Activated CD8-positive, alpha-beta memory T cell treated with anti-CD3 and anti-CD28 coated beads, Interleukin-2, amount 50 U/mL, for 24 hours (primary cell): ENCODE measurements around the gene ATP5MG.
"Not testable (repeated sequence)": the region's sequence is repeated elsewhere in the genome, so short reads cannot be mapped to it uniquely, and the experiment has no call there.

Experiments used
- DNase-seq: peaks from one replicate; pipeline ENCODE4 v3.0.0-alpha.2; 2020; ENCODE audit errors: extremely low read depth

ATP5MG gene, protein sequence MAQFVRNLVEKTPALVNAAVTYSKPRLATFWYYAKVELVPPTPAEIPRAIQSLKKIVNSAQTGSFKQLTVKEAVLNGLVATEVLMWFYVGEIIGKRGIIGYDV

DNA sequence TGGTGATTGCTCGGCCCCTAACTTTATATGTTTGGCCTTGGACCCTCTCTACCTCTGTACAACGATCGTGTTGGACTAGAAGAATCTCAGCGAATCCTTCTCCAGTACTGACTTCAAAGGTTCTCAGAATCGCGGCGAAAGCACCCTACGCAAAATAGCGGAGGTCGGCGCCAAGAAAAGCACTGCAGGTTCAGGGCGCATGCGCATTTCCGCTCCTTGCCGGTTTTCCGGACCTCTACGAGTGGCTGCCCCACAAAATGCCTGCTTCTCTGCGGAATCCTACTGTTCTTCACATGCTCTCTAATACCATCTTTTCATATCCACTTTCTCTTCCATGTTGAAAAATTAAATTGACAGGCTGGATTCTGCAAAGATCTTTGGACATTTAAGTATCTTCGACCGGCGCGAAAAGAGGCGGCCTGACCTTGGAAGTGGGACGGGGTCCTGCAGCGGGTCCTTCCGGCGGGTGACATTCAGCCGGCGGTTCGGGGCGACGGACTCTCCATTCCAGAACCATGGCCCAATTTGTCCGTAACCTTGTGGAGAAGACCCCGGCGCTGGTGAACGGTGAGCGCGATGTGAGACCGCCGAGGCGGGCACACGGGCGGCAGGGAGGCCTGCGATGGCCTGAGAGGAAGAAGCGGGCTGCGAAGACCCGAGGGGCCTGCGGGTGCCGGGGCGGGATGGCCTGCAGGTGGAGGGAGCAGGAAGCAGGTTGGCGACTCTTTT is at the start of gene ATP5MG:
Gene ATP5MG (plus strand): TSS at position 456 of the 729 bp plus-strand sequence. CDS start 60 bp downstream, at position 516.
- peak; percentile 83 for DNase-seq

DNA sequence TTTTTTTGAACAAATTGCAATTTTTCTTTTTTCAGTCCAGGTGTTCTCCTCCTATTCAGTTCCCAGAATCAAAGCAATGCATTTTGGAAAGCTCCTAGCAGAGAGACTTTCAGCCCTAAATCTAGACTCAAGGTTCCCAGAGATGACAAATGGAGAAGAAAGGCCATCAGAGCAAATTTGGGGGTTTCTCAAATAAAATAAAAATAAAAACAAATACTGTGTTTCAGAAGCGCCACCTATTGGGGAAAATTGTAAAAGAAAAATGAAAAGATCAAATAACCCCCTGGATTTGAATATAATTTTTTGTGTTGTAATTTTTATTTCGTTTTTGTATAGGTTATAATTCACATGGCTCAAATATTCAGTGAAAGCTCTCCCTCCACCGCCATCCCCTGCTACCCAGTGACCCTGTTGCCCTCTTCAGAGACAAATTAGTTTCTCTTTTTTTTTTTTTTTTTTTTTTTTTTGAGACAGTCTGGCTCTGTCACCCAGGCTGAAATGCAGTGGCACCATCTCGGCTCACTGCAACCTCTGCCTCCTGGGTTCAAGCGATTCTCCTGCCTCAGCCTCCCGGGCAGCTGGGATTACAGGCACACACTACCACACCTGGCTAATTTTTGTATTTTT is 48.2 kb upstream of the ATP5MG start:
- no peak for DNase-seq

DNA sequence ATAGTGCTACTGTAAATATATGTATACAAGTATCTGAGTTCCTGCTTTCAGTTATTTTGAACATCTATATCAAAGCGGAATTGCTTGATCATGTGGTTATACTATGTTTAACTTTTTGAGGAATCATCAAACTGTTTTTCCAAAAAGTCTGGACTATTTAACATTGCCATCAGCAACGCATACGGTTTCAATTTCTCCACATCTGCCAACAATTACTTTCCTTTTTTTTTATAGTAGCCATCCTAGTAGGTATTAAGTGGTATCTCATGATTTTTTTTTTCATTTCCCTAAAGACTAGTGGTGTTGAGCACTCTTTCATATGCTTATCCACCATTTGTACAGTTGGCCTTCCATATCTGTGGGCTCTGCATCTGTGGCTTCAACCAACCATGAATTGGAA is 43.3 kb upstream of the ATP5MG start:
- DNase-seq, result no peak

DNA sequence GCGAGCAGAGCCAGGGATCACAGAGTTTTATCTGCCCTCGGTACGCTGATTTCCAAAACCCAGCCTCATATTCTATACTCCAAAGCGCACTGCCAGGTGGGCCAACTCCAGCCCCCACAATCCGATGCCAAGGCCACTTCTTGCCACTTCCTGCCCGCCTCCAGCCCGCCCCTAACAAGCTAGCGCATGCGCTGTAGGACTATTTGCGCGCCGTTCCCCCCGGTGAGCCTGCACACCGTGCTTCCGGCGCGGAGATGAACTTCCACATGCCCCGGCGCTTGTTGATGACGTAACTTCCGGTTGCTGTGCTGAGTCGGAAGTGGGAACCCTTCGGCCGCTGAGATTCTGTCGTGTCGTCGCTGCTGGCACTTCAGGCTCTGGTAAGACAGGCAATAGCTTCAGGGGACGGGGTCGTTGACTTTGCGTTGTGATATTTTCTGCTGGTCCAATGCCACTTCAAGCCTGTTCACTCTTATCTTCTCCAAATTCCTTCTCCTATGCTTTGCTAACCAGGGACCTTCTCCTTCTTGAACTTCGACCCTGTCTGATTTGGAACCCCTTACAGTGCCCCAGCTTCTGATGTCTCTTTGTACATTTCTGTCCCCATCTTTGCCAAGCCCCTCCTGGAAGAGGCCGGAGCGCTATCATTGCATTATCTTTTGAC is 42.0 kb upstream of the ATP5MG start, which contains the start of gene UBE4A:
Gene UBE4A (plus strand): TSS at position 306 of the 664 bp plus-strand sequence. CDS start 5,481 bp downstream, outside the sequence.
- peak; percentile 98 for DNase-seq

DNA sequence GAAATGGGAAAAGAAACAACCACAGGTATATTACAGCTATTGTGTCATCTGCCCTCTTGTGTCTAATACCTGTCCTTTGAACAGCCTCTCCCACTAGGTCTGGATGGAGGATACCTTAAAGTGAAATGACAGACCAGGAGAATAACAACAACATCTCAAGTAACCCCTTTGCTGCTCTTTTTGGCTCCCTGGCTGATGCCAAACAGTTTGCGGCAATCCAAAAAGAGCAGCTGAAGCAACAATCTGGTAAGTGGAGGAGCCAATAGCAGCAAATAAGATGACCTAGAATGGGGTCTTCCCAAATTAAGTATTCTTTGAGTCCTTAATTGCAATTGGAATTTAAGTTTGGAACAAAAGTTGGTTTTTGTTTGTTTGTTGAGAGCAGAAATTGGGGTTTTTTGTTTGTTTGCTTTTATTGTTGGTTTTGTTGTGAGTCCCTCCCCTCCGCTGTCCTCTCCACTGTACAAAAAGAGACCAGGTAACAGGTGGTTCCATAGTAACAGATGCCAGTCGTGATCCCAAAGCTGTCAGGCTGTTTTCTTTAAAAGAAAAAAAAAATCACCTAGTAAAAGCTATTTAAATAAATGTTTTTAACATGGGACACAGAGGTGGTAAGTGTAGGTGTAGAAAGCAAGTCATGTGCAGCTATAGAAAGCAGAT is 36.3 kb upstream of the ATP5MG start:
- DNase-seq, result no peak

DNA sequence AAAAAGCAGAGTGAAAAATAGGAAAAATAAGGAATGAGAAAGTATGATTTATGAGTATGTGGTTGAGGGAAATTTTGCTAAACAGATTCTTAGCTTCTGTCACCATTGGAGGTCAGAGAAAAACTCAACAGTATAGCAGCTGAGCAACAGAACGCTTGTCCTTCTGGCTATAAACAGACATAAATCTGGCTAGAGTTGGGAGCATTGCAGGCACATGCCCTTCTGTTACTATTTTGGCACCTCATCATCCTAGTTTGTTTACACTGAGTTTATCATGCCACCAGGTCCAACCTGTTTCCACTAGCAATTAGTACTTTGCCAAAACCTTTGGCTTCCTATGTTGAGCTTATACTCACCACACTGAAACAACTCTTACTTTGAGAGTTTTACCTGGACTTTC is 35.1 kb upstream of the ATP5MG start:
- no peak for DNase-seq

DNA sequence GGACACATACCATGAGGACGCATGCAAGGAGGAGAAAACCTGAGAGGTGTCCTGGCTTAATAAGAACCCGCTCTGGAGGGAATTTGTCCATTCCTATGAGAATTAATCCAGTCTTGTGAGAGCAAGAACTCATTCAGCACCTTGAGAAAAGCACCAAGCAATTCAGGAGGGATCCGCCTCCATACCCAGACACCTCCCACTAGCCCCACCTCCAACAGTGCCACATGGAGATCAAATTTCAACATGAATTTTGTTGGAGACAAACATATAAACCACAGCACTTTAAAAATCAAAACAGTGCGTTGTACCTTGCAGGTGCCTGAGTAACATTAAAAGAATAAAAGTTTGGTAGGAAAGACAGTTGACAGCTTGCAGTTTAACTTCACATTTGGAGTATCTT is 30.6 kb upstream of the ATP5MG start:
- DNase-seq, result no peak

DNA sequence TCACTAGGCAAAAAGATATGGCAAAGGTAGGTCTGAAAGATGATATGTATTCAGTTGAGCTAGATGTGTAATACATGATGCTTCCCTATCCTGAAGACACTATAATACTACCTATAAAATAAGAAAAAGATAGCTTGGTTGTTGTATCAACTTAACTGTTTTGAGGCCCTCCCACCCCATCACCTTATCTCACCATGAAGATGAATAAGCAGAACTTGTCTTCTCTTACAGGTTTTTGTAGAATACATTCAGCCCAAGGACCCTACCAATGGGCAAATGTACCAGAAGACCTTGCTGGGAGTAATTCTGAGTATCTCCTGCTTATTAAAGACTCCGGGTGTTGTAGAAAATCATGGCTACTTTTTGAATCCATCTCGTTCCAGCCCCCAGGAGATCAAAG is 28.1 kb upstream of the ATP5MG start:
- no peak for DNase-seq

DNA sequence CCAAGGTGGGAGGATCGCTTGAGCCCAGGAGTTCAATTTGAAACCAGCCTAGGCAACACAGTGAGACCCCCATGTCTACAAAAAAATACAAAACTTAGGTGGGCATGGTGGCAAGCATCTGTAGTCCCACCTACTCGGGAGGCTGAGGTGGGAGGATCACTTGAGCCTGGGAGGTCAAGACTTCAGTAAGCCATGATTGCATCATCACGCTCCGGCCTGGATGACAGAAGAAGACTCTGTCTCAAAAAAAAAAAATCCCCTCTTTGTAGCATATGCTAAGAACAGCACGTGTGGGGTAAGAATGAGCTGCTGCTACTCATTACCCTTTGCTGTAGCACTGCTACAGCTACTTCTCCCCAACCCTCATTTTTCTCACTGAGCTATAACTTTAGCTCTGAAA is 27.5 kb upstream of the ATP5MG start:
- DNase-seq, result no peak

DNA sequence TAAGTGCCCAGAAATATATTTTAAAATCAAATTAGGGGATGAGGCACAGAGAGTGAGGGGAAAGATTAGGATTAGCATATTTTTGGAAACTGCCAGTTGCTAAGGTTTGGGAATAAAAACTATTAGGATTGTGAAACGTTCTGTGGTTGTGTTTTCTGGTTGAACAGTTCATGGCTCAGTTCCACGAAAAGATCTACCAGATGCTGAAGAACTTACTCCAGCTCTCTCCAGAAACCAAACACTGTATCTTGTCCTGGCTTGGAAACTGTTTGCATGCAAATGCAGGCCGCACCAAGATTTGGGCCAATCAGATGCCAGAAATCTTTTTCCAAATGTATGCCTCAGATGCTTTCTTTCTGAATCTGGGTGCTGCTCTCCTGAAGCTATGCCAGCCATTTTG is 26.7 kb upstream of the ATP5MG start:
- DNase-seq, result no peak

DNA sequence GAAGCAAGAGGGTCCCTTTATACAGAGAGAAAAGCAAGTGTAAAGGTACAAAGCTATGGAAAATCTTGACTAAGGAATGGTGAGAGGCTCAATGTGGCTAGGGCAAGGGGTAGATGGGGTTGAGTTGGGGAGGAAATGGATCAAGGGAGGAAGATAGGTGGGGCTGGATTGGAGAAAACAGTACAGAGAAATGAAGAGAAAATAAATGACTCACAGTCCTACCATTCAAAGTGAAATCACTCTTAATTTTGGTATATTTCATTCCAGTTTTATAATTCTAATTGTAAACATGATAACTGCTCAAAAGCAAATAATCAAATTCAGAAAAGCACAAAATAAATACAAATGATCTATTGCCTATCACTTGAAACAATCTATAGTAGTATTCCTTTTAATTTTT is 25.4 kb upstream of the ATP5MG start:
- no peak for DNase-seq

DNA sequence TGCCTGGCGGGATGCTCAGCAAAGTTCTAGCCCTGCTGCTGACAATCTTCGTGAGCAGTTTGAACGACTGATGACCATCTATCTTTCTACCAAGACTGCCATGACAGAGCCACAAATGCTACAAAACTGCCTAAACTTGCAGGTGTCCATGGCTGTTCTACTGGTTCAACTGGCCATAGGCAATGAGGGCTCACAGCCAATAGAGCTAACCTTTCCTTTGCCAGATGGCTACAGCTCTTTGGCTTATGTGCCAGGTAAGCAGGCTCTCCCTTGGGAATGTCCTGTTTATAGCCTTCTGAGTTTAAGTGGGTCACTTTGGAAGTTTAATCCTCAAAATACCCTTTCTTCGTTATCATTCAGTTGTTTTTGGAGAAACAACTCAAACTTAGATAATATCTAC is 21.9 kb upstream of the ATP5MG start:
- no peak for DNase-seq

DNA sequence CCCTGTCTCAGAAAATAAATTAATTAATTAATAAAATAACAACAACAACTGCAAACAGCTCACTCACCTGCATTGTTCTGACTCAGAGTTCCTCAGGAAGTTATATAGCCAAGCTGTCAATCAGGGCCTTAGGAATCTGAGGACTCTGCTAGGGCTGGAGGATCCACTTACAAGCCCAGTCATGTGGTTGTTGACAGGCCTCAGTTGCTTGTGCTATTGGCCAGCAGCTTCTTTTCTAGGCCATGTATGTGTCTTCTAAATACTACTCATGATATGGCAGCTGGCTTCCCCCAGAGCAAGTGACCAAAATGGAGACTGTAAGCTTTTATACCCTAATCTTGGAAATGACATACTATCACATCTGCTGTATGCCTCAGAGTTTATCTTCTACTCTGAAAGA is 20.8 kb upstream of the ATP5MG start:
- DNase-seq, result no peak

DNA sequence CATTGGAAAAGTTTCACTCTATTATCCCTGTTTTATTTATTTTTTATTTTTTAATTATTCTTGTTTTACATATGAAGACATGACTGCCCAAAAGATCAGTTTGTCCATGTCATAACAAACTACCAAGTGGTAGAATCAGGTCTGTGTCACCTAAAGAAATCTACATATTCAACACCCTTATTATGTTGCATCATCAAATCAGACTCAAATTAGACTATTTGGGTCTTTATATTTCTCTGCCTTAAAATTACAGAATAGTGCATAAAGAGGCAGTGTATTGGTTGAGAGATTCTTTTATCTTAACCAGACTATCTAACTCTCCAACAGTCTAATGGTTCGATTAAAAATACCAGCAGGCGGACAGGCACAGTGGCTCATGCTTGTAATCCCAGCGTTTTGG is 18.5 kb upstream of the ATP5MG start:
- no peak for DNase-seq

DNA sequence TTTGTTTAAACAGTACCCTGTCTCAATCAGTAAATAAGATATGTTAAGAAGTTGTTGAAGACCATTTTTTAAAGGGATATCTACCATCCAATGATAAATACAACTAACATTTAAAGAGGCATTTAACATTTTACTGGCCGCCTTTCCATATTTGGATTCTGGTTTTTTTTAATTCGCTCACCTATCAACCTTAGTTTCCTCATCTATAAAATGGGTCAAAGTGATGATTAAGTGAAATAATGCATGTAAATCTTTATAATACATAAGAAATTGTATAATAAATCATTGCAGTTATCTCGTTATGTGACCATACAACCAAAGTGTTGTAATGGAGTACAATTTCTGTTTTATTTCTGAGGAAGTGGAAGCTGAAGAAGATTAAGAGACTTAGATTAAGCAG is 17.7 kb upstream of the ATP5MG start:
- DNase-seq, result no peak

DNA sequence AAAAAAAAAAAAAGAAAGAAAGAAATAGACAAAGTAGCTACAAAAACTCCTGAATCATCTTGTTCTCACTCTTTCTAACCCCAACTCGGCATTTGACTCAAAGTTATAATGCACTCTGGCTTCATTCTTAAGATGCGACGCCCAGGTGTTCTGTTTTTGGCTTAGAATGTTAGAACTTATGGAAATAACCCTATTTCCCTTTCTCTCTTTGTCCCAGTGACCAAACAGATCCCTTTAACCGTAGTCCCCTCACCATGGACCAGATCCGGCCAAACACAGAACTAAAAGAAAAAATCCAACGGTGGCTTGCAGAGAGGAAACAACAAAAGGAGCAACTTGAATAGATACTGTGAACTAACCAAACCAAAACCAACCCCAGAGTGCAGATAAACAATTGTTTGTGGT is 5.3 kb upstream of the ATP5MG start:
- DNase-seq, result no peak

DNA sequence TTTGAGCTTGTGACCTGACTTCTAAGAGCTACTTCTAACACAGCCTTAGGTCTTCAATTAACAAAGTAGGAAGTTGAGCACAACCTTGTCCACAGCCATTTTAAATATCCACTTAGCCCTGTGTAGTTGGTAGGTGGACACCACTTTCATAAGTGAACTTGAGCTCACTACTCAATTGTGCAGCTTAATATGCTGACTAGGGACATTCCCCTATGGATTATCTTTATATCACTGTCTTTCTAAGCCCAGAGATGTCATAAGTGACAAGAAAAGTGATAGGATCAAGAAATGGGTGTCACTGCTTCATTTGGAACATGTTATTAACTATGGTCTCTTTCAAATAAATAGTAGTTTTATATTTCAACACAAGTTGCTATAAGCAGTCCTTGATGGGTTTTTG is 4.0 kb upstream of the ATP5MG start:
- DNase-seq, result no peak

DNA sequence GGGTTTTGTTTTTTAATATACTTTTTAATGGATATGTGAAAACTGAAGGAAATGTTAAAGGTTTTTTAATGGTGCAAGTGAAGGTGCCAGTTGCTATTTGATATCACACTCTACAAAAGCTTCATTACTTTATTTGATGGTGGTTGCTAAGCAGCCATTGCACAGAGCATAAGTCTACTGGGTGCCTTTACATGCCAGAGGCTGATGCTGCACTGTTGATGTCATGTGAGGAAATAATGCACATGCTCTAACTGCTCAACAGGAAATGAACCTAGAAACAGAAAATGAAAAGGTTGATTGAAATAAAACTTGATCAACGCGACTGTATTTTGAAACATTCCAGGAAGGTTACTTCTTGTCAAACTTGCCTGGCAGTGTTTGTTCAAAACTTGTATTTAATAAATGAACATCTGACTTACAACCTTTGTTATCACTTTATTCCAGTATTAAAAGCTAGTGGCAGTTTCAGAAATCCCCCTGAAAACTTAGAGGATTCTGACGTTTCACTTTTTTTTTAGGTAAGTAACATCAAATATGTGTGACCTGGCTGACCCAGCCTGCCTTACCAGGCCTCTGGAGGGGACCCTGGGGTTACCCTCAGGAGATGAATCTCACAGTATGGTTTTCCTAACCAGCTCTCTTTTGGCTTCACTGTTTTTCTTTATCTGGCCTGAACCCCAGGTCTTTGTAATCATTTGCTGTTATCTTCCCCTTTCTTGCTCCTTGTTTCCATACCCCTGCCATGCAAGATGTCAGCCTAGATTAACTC is 2.4 kb upstream of the ATP5MG start:
- DNase-seq, result no peak

DNA sequence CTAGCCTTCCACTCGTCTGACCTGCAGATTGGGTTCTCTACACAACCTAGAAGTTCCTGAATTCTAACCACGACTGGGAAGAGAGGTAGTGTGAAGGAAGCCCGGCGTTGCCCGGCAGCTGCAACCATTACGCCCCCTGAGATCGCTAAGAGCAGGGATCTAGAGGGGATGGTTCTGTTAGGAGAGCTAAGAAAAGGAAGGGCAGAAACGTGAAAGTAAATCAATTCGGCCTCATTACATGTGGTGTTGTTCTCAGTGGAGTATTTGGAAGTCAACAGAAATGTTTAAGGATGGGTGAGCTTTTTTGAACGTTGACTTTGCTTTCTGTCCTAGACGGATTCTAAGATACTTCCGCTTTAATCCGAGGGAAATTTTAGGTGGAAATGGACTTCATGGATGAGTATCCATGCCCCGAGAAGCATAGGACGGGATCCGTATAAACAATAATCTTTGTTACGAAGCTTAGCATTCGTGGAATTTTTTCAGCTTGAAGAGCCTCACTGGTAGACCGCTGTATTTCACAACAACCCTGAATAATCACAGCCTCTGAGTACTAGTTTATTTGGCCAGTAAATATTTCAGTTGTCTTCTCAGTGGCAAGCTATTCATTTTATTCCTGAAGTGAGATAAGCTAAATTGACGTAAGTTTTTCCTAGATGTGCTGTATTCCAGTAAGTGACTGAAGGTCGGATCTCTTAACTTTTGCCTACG is 629 bp downstream of the ATP5MG start:
- DNase-seq, result no peak

DNA sequence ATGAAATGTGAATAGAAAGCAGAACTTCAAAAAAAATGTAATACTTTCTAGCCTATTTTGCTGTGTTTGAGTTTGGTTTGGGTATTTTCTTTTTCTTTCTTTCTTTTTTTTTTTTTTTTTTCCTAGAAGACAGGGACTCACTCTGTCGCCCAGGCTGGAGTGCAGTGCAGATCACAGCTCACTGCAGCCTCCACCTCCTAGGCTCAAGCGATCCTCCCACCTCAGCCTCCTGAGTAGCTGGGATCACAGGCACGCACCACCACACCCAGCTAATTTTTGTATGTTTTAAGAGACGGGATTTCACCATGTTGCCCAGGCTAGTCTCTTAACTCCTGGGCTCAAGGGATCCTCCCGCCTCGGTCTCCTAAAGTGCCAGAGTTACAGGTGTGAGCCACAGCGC is 1.2 kb downstream of the ATP5MG start:
- DNase-seq, result not testable (repeated sequence)
